Subcutaneous preadipocyte (primary cell): ENCODE measurements around the gene C10orf95. TPM values are rescaled to one million over a fixed set of nuclear protein-coding genes. Genes with fewer than 3 reads are reported as not detected.

Experiments used
- small RNA-seq: library from RNA; depleted of rRNA; stranded (forward); fragments of <200 nt; gene quantifications from one replicate; pipeline ENCODE3, GENCODE V24; 2012
- total RNA-seq: library from RNA; depleted of rRNA; stranded (reverse); fragments of >200 nt; gene quantifications from 2 replicates; pipeline ENCODE4 v1.2.3, GENCODE V29; 2012

C10orf95 gene, protein sequence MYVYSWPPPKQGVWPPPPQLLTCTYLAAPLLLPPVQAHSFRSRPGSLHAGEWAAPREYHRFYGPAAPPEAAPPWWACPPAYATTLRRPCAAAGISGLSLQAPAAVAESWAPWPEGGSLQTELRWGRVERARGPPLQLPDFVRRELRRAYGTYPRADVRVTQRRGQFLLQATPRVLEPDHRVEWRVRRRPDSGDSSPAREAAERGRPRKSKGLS
- total RNA-seq = not detected in 2 replicates

DNA sequence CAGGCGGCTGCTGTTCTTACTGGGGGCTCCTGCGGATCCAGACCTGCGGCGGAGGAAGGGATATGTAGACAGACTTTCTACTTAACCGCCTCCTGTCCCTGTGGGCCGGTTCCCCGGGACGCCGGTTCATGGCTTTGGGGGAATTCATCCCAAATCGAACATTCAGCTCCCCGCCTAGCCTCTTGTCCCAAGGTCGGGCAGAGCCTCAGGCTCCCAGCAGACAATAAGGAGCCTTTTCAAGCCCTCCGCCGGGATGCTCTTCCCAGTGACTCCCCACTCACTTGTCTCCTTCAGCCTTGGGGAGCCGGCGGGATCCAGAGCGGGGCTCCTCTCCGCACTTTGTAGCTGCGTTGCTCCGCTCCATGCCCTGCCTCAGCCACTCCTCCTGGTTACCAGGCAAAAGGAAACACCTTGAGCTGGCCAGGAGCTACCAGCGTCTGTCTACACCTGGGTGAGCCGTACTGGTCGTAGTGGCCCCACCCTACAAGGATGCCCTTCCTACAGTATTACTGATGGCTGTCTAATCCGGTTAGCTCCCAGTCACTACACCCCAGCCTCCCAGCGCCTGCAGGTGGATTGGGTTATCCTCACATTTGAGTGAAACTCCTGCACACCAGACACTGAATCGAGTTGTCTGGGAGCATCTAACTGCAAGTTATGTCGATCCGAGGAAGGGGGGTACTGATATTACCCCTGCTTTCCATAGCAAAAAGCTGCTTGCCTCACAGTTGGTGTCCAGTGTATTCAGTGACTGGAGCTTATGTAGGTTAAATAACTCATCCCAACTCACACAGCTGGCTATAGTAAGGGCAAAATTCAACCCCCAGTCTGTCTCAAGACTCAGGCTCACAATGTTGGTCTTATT is at the start of gene C10orf95:
C10orf95 (minus strand) TSS at position 439 of the 865 bp plus-strand sequence. CDS start 450 bp downstream, outside the sequence.

DNA sequence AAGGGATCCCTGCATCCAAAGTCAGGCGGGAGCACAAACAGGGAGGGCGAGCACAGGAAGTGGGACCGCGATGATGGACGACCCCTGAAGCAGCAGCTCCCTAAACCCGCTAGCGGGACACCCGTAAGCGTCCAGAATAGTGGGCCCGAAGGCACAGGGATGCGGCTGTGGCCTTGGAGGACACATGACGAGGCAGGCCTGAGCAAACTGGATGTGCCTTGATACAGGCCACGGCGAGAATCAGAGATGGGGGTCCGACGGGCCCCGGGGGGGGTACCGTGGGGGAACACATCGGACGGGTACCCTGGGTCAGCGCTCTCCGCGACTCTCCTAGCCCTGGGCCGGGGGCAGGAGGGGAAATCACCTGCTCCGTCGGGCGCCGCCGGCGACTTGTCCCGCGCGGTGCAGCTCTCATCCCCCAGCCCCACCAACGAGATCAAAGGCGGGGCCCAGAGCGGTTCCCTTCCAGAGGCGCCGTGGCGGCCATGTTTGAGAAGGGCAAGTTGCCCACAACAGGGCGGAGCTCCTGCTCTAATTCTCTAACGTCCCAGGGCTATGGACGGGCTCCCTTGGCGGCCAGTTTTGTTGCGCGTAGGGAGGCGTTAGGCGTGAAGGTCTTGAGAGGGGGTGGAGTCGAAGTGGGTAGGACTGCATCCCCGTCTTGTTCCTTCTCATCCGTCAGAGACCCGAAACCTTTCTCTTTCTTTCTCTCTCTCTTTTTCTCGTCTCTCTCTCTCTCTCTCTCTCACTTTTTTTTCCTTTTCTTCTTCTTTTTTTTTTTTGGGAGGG is 19.0 kb downstream of the C10orf95 start, which contains the start of gene CUEDC2:
CUEDC2 (minus strand) TSS at position 413 of the 789 bp plus-strand sequence. CDS start 7,386 bp downstream, outside the sequence.

DNA sequence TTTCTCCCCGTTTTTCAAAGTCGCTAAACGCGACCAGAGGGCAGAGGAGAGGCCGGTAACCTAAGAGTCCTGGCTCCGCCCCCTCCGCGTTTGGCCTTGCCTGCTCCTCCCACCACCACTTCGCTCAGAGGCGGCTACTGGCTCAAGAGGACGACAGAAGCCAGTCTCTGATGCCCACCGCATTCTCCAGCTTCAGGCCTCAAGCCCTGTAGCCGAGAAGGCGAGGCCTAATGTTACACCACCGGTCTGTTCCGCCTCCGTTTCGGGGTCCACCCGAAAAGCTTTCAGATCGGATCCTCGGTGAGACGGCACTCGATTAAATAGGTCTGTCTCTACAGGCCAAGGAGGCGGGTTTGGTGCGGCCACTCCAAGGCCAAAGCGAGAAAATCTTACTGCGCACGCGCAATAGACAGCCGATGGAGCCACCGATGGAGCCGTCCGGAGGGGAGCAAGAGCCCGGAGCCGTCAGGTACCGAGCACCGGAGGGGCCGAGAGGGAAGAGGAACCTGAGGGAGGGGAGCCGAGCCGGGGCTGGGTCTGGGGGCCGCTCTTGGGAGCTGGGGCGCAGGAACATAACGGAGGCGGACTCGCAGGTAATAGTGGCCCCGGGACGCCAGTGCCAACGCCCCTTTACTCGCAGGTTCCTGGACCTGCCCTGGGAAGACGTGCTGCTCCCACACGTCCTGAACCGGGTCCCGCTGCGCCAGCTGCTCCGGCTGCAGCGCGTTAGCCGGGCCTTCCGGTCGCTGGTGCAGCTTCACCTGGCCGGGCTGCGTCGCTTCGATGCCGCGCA is 30.4 kb downstream of the C10orf95 start, which contains the start of gene FBXL15:
FBXL15 (plus strand) TSS at position 123 of the 793 bp plus-strand sequence; CDS start at position 417, 294 bp downstream.

GRCh38 chr10:102418622-102419268 is 32.6 kb downstream of the C10orf95 start, which contains the start of gene PSD:
Gene PSD, minus strand, starts transcription at chr10:102418785. Its CDS starts 1,747 bp downstream, at chr10:102417038.

Small RNA genes lying within 50 kb of the gene (small RNA-seq; reads per million reads assigned to genes)
- 598 reads per million, percentile 99 among the genes with 10 or more reads in this experiment for gene MIR146B

Other genes starting within 250 kb of the C10orf95 start
- 1.1 TPM in 1 of 2 replicates, not detected in the other for gene ELOVL3, start 225.2 kb downstream of the C10orf95 start, total RNA-seq
- gene PITX3, start 210.0 kb downstream of the C10orf95 start, total RNA-seq = not detected in 2 replicates
- gene GBF1, start 206.0 kb downstream of the C10orf95 start, total RNA-seq = 33.1 and 47.7 TPM in 2 replicates
- gene NFKB2, start 55.8 kb downstream of the C10orf95 start, total RNA-seq = 15.4 and 25.2 TPM in 2 replicates
- gene PSD, start 32.8 kb downstream of the C10orf95 start, total RNA-seq = 1.1 and 1.6 TPM in 2 replicates
- 6.8 and 9.9 TPM in 2 replicates for gene FBXL15, start 30.7 kb downstream of the C10orf95 start, total RNA-seq
- gene CUEDC2, start 19.0 kb downstream of the C10orf95 start, total RNA-seq = 35.6 and 51.8 TPM in 2 replicates
- gene ACTR1A, start 51.2 kb upstream of the C10orf95 start, total RNA-seq = 105 and 120 TPM in 2 replicates
- 2.2 TPM in 2 replicates for gene SUFU, start 52.4 kb upstream of the C10orf95 start, total RNA-seq
- 64.7 and 102 TPM in 2 replicates for gene TRIM8, start 192.9 kb upstream of the C10orf95 start, total RNA-seq